WTC11 (cell line): Measurements from ENCODE around the gene CHSY3. TPM values are rescaled to one million over a fixed set of nuclear protein-coding genes. Genes with fewer than 3 reads are reported as not detected.

Source experiments
- ATAC-seq: fragments of 200-7000 bp; cut with Tn5 transposase; 2 replicates; pipeline ENCODE4 v1.10.0; 2021; ENCODE audit warnings: mild to moderate bottlenecking, moderate library complexity
- CTCF ChIA-PET: fragments of 300-600 bp; sonication (Branson Sonifier 250); formaldehyde crosslinking; loops from one replicate; lab custom pipeline; 2021; ENCODE audit warnings: antibody characterized with exemption; lab: Charles Lee
- POLR2A ChIA-PET: fragments of 350-600 bp; sonication (Branson Sonifier 250); formaldehyde crosslinking; loops from one replicate; lab custom pipeline; 2021; ENCODE audit warnings: antibody characterized with exemption; lab: Charles Lee
- DNase-seq: peaks from one replicate; pipeline ENCODE4 v3.0.0; 2021; ENCODE audit warnings: low spot score
- H3K27ac Mint-ChIP-seq: 2 replicates; pipeline ENCODE4 v1.8.0; 2021; ENCODE audit warnings: mixed read lengths
- H3K27me3 Mint-ChIP-seq: 2 replicates; pipeline ENCODE4 v1.8.0; 2021; ENCODE audit warnings: low read depth, mild to moderate bottlenecking, moderate library complexity, mixed read lengths
- H3K36me3 Mint-ChIP-seq: 2 replicates; pipeline ENCODE4 v1.8.0; 2021; ENCODE audit warnings: mixed read lengths
- H3K4me1 Mint-ChIP-seq: 2 replicates; pipeline ENCODE4 v1.8.0; 2022; ENCODE audit warnings: mixed read lengths
- H3K4me3 Mint-ChIP-seq: 2 replicates; pipeline ENCODE4 v1.8.0; 2021; ENCODE audit warnings: mild to moderate bottlenecking, moderate library complexity, mixed read lengths
- H3K9me3 Mint-ChIP-seq: 2 replicates; pipeline ENCODE4 v1.8.0; 2021; ENCODE audit warnings: mixed read lengths
- ATF1 ChIP-seq: sonication (generic); formaldehyde crosslinking; IDR thresholded peaks from 2 replicates; pipeline ENCODE4 v1.8.1; 2023; ENCODE audit warnings: mild to moderate bottlenecking, moderate library complexity, missing genetic modification reagents
- EMX1 ChIP-seq: fragments of 250-450 bp; sonication (Bioruptor Pico); IDR thresholded peaks from 2 replicates; pipeline ENCODE4 v1.8.0; 2021; ENCODE audit warnings: mild to moderate bottlenecking
- ESRRA ChIP-seq: sonication (generic); formaldehyde crosslinking; IDR thresholded peaks from 2 replicates; pipeline ENCODE4 v1.8.1; 2022; ENCODE audit warnings: mild to moderate bottlenecking, missing genetic modification reagents, borderline replicate concordance
- FOXJ3 ChIP-seq: sonication (generic); formaldehyde crosslinking; IDR thresholded peaks from 2 replicates; pipeline ENCODE4 v1.9.0; 2021; ENCODE audit warnings: missing genetic modification reagents, mild to moderate bottlenecking, borderline replicate concordance
- GRHL2 ChIP-seq: fragments of 250-450 bp; sonication (Bioruptor Pico); IDR thresholded peaks from 2 replicates; pipeline ENCODE4 v1.8.0; 2022; ENCODE audit warnings: mild to moderate bottlenecking, moderate library complexity; ENCODE audit not compliant: insufficient replicate concordance, severe bottlenecking
- JAZF1 ChIP-seq: fragments of 250-450 bp; sonication (Bioruptor Pico); IDR thresholded peaks from 2 replicates; pipeline ENCODE4 v1.9.0; 2021; ENCODE audit warnings: moderate library complexity, mild to moderate bottlenecking, inconsistent platforms
- JUN ChIP-seq: sonication (generic); formaldehyde crosslinking; IDR thresholded peaks from 2 replicates; pipeline ENCODE4 v1.8.0; 2023; ENCODE audit warnings: mild to moderate bottlenecking, missing genetic modification reagents
- MXD4 ChIP-seq: fragments of 250-450 bp; sonication (Bioruptor Pico); IDR thresholded peaks from 2 replicates; pipeline ENCODE4 v1.8.0; 2021; ENCODE audit warnings: mild to moderate bottlenecking, moderate library complexity, borderline replicate concordance
- NFATC4 ChIP-seq: fragments of 250-450 bp; sonication (Bioruptor Pico); IDR thresholded peaks from 2 replicates; pipeline ENCODE4 v1.9.0; 2021; ENCODE audit warnings: mild to moderate bottlenecking
- NFE2L1 ChIP-seq: sonication (generic); formaldehyde crosslinking; IDR thresholded peaks from 2 replicates; pipeline ENCODE4 v1.8.1; 2023; ENCODE audit warnings: missing genetic modification reagents
- SOX15 ChIP-seq: fragments of 250-450 bp; sonication (Bioruptor Pico); IDR thresholded peaks from 2 replicates; pipeline ENCODE4 v1.9.0; 2021; ENCODE audit warnings: mild to moderate bottlenecking
- TEAD1 ChIP-seq: sonication (generic); formaldehyde crosslinking; IDR thresholded peaks from 2 replicates; pipeline ENCODE4 v1.8.0; 2022; ENCODE audit warnings: mild to moderate bottlenecking, missing genetic modification reagents
- ZNF396 ChIP-seq: fragments of 250-450 bp; sonication (Bioruptor Pico); IDR thresholded peaks from 2 replicates; pipeline ENCODE4 v1.8.0; 2021; ENCODE audit warnings: mild to moderate bottlenecking, moderate library complexity, borderline replicate concordance
- ZNF416 ChIP-seq: fragments of 250-450 bp; sonication (Bioruptor Pico); IDR thresholded peaks from 2 replicates; pipeline ENCODE4 v1.9.0; 2021; ENCODE audit warnings: mild to moderate bottlenecking, inconsistent platforms
- total RNA-seq: library from RNA; stranded (reverse); gene quantifications from 3 replicates; pipeline ENCODE4 v1.2.3, GENCODE V29; 2021
- TF ChIP-seq, protein P1 (sequence below): fragments of 250-450 bp; sonication (Bioruptor Pico); IDR thresholded peaks from 2 replicates; pipeline ENCODE4 v1.9.0; 2021; ENCODE audit warnings: mild to moderate bottlenecking
- TF ChIP-seq, protein P2 (sequence below): sonication (generic); formaldehyde crosslinking; IDR thresholded peaks from 2 replicates; pipeline ENCODE4 v1.8.1; 2022; ENCODE audit warnings: low read depth, mild to moderate bottlenecking, moderate library complexity, missing genetic modification reagents, borderline replicate concordance
- TF ChIP-seq, protein P3 (sequence below): sonication (generic); formaldehyde crosslinking; IDR thresholded peaks from 2 replicates; pipeline ENCODE4 v1.8.1; 2023; ENCODE audit warnings: mild to moderate bottlenecking, missing genetic modification reagents, borderline replicate concordance
- TF ChIP-seq, protein P4 (sequence below): fragments of 200-600 bp; IDR thresholded peaks from 2 replicates; pipeline ENCODE4 v1.8.0; 2022; ENCODE audit warnings: antibody characterized with exemption
- TF ChIP-seq, protein P5 (sequence below): sonication (generic); formaldehyde crosslinking; IDR thresholded peaks from 2 replicates; pipeline ENCODE4 v1.8.0; 2023; ENCODE audit warnings: missing genetic modification reagents, mild to moderate bottlenecking, borderline replicate concordance

The CHSY3 gene
- total RNA-seq, 1 experiment from 2014 or later: 0.98 TPM

DNA sequence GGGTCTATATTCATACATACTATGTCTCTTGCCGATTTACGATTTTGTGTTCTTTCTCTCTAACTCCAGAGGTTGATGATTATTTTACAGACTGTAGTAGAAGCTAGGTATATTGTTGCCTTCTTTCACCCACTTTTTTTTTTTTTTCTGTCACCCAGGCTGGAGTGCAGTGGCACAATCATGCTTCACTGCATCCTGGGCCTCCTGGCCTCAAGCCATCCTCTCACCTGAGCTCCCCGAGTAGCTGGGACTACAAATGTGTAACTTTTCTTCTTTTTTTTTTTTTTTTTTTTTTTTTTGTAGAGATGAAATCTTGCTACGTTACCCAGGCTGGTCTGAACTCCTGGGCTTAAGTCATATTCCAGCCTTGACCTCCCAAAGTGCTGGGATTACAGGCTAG is 96.2 kb downstream of the CHSY3 start:
- Mint-ChIP-seq H3K36me3 (no peaks in the 10 kb centered on the region), H3K9me3 (no peaks in the 10 kb centered on the region), H3K27ac (no peak overlapping the region), H3K4me1 (peaks cover 15% of the 10 kb centered on the region), H3K27me3 (no peaks in the 10 kb centered on the region), H3K4me3 (no peak overlapping the region)
- POLR2A ChIA-PET: interaction anchor here (0.7 kb wide), 3 partner anchors 15 to 659 kb away, joined by 4 to 6 read pairs (median 6); no protein-coding TSS in a partner anchor
- DNase-seq (no peak), ATAC-seq (no peak)
- TF ChIP-seq ATF1 (CRISPR knock-in tag) (no peak), FOXJ3 (CRISPR knock-in tag) (no peak), EMX1 (no peak), ESRRA (CRISPR knock-in tag) (no peak)
- TF ChIP-seq, protein P1, sequence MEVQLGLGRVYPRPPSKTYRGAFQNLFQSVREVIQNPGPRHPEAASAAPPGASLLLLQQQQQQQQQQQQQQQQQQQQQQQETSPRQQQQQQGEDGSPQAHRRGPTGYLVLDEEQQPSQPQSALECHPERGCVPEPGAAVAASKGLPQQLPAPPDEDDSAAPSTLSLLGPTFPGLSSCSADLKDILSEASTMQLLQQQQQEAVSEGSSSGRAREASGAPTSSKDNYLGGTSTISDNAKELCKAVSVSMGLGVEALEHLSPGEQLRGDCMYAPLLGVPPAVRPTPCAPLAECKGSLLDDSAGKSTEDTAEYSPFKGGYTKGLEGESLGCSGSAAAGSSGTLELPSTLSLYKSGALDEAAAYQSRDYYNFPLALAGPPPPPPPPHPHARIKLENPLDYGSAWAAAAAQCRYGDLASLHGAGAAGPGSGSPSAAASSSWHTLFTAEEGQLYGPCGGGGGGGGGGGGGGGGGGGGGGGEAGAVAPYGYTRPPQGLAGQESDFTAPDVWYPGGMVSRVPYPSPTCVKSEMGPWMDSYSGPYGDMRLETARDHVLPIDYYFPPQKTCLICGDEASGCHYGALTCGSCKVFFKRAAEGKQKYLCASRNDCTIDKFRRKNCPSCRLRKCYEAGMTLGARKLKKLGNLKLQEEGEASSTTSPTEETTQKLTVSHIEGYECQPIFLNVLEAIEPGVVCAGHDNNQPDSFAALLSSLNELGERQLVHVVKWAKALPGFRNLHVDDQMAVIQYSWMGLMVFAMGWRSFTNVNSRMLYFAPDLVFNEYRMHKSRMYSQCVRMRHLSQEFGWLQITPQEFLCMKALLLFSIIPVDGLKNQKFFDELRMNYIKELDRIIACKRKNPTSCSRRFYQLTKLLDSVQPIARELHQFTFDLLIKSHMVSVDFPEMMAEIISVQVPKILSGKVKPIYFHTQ: no peak
- CTCF ChIA-PET: no interaction called here

DNA sequence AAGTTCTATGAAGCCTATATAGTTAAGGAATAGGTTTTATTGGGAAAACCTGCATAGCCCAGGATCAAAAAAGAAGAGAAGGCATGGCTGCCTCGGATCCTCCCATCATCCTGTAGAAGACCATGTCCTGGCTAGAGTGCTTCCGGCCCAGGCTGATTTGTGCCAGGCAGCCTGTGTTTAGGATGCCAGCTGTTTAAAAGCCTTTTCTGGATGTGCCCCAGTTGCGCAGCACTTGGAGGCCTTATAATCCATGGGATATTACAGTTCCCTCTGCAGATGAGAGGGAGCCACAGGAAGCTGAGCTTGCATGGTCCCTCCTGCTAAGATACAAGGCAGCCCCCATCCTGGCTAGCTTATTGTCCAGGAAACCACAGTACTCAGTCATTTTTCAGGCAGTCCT is 97.9 kb downstream of the CHSY3 start:
- Mint-ChIP-seq H3K4me3 (no peak overlapping the region), H3K27me3 (no peaks in the 10 kb centered on the region), H3K9me3 (no peaks in the 10 kb centered on the region), H3K36me3 (no peaks in the 10 kb centered on the region), H3K4me1 (peaks cover 15% of the 10 kb centered on the region)
- ChIA-PET CTCF (no interaction called here), POLR2A (no interaction called here)
- DNase-seq: no peak
- no peak; the same call in 1 of the 2 replicates for ATAC-seq
- TF ChIP-seq ZNF396 (CRISPR knock-in tag): no peak
- TF ChIP-seq SOX15 (CRISPR knock-in tag): no peak
- TF ChIP-seq, protein P2, sequence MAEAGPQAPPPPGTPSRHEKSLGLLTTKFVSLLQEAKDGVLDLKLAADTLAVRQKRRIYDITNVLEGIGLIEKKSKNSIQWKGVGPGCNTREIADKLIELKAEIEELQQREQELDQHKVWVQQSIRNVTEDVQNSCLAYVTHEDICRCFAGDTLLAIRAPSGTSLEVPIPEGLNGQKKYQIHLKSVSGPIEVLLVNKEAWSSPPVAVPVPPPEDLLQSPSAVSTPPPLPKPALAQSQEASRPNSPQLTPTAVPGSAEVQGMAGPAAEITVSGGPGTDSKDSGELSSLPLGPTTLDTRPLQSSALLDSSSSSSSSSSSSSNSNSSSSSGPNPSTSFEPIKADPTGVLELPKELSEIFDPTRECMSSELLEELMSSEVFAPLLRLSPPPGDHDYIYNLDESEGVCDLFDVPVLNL (CRISPR knock-in tag): no peak
- no peak for TF ChIP-seq FOXJ3 (CRISPR knock-in tag)
- no peak for TF ChIP-seq ZNF416 (CRISPR knock-in tag)
- TF ChIP-seq, protein P3, sequence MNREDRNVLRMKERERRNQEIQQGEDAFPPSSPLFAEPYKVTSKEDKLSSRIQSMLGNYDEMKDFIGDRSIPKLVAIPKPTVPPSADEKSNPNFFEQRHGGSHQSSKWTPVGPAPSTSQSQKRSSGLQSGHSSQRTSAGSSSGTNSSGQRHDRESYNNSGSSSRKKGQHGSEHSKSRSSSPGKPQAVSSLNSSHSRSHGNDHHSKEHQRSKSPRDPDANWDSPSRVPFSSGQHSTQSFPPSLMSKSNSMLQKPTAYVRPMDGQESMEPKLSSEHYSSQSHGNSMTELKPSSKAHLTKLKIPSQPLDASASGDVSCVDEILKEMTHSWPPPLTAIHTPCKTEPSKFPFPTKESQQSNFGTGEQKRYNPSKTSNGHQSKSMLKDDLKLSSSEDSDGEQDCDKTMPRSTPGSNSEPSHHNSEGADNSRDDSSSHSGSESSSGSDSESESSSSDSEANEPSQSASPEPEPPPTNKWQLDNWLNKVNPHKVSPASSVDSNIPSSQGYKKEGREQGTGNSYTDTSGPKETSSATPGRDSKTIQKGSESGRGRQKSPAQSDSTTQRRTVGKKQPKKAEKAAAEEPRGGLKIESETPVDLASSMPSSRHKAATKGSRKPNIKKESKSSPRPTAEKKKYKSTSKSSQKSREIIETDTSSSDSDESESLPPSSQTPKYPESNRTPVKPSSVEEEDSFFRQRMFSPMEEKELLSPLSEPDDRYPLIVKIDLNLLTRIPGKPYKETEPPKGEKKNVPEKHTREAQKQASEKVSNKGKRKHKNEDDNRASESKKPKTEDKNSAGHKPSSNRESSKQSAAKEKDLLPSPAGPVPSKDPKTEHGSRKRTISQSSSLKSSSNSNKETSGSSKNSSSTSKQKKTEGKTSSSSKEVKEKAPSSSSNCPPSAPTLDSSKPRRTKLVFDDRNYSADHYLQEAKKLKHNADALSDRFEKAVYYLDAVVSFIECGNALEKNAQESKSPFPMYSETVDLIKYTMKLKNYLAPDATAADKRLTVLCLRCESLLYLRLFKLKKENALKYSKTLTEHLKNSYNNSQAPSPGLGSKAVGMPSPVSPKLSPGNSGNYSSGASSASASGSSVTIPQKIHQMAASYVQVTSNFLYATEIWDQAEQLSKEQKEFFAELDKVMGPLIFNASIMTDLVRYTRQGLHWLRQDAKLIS (CRISPR knock-in tag): no peak
- TF ChIP-seq GRHL2: no peak
- TF ChIP-seq, all 79 proteins: peak for 0
- peak overlapping the region; percentile 79; the same call in 1 of the 2 replicates for H3K27ac Mint-ChIP-seq

DNA sequence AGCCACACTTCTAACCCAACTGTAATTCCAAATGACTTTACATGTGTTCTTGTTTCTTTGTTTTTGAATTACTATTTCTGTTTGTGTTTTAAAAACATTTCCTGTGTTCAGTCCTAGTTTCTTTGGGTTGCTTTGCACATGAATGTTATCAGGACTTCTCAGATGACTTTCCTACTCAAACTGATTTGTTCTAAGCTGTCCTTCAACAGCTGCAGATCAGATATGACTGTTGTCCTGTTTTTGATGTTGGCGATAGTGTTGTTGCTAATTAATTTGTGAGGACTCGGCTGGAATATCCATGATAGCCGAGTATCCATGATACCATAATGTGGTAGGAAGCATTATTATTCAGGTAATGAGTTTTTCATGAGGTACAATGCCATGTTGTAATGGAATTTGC is 98.6 kb downstream of the CHSY3 start:
- POLR2A ChIA-PET: no interaction called here
- no peaks in the 10 kb centered on the region for H3K9me3 Mint-ChIP-seq
- H3K4me3 Mint-ChIP-seq: no peak overlapping the region
- H3K27ac Mint-ChIP-seq: peak overlapping the region; percentile 93
- no peak for DNase-seq
- CTCF ChIA-PET: no interaction called here
- no peak for ATAC-seq
- H3K27me3 Mint-ChIP-seq: no peaks in the 10 kb centered on the region
- H3K36me3 Mint-ChIP-seq: no peaks in the 10 kb centered on the region
- peaks cover 15% of the 10 kb centered on the region for H3K4me1 Mint-ChIP-seq
- no peak for TF ChIP-seq MXD4
- TF ChIP-seq, protein P4, sequence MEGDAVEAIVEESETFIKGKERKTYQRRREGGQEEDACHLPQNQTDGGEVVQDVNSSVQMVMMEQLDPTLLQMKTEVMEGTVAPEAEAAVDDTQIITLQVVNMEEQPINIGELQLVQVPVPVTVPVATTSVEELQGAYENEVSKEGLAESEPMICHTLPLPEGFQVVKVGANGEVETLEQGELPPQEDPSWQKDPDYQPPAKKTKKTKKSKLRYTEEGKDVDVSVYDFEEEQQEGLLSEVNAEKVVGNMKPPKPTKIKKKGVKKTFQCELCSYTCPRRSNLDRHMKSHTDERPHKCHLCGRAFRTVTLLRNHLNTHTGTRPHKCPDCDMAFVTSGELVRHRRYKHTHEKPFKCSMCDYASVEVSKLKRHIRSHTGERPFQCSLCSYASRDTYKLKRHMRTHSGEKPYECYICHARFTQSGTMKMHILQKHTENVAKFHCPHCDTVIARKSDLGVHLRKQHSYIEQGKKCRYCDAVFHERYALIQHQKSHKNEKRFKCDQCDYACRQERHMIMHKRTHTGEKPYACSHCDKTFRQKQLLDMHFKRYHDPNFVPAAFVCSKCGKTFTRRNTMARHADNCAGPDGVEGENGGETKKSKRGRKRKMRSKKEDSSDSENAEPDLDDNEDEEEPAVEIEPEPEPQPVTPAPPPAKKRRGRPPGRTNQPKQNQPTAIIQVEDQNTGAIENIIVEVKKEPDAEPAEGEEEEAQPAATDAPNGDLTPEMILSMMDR: no peak
- no peak for TF ChIP-seq JUN
- no peak for TF ChIP-seq NFE2L1 (CRISPR knock-in tag)
- no peak for TF ChIP-seq TEAD1 (CRISPR knock-in tag)
- TF ChIP-seq, protein P5, sequence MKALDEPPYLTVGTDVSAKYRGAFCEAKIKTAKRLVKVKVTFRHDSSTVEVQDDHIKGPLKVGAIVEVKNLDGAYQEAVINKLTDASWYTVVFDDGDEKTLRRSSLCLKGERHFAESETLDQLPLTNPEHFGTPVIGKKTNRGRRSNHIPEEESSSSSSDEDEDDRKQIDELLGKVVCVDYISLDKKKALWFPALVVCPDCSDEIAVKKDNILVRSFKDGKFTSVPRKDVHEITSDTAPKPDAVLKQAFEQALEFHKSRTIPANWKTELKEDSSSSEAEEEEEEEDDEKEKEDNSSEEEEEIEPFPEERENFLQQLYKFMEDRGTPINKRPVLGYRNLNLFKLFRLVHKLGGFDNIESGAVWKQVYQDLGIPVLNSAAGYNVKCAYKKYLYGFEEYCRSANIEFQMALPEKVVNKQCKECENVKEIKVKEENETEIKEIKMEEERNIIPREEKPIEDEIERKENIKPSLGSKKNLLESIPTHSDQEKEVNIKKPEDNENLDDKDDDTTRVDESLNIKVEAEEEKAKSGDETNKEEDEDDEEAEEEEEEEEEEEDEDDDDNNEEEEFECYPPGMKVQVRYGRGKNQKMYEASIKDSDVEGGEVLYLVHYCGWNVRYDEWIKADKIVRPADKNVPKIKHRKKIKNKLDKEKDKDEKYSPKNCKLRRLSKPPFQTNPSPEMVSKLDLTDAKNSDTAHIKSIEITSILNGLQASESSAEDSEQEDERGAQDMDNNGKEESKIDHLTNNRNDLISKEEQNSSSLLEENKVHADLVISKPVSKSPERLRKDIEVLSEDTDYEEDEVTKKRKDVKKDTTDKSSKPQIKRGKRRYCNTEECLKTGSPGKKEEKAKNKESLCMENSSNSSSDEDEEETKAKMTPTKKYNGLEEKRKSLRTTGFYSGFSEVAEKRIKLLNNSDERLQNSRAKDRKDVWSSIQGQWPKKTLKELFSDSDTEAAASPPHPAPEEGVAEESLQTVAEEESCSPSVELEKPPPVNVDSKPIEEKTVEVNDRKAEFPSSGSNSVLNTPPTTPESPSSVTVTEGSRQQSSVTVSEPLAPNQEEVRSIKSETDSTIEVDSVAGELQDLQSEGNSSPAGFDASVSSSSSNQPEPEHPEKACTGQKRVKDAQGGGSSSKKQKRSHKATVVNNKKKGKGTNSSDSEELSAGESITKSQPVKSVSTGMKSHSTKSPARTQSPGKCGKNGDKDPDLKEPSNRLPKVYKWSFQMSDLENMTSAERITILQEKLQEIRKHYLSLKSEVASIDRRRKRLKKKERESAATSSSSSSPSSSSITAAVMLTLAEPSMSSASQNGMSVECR: no peak
- no peak for TF ChIP-seq JAZF1 (CRISPR knock-in tag)
- no peak for TF ChIP-seq ESRRA (CRISPR knock-in tag)
- no peak for TF ChIP-seq NFATC4 (CRISPR knock-in tag)
- no peak for TF ChIP-seq ZNF396 (CRISPR knock-in tag)
